Right ventricle myocardium superior (tissue), 1 donor: ENCODE results near the gene CFAP126. TPM values are rescaled to one million over a fixed set of nuclear protein-coding genes. Genes with fewer than 3 reads are reported as not detected.
"Not testable (repeated sequence)": the region's sequence is repeated elsewhere in the genome, so short reads cannot be mapped to it uniquely, and the experiment has no call there.

ENCODE experiments used
- ATAC-seq: fragments of 200-7000 bp; cut with Tn5 transposase; one replicate; pipeline ENCODE4 v1.9.1; 2020; ENCODE audit warnings: mild to moderate bottlenecking; ENCODE audit not compliant: poor library complexity
- DNase-seq: peaks from one replicate; pipeline ENCODE4 v3.0.0-alpha.2; 2020
- intact Hi-C: fragments of 100-400 bp; cut with DNase I; formaldehyde crosslinking; loops from one replicate; pipeline ENCODE4 v1.11.2; 2022
- total RNA-seq: library from RNA; stranded (reverse); fragmentation: NEBNext Ultra II Directional; extraction: Animal tissue kit (Norgen Biotek cat#: 25700); gene quantifications from one replicate; pipeline ENCODE4 v1.2.1, GENCODE V29; 2021
- donor health status: DM: no; HTN: yes; CAD: no; lungs with severe emphysema.

CFAP126 gene
- total RNA-seq, 1 donor from 2014 or later = not detected

GRCh38 chr1:161389158-161389557 is 21.5 kb upstream of the CFAP126 start:
- ATAC-seq, DNase-seq: not testable (repeated sequence)
- intact Hi-C loops = loop anchor here (10.0 kb wide), 1 partner anchor 194 kb away; the partner anchor contains the start of gene ADAMTS4

- intact Hi-C loops = loop anchor here (10.0 kb wide), 1 partner anchor 194 kb away; the partner anchor contains the start of gene ADAMTS4
- DNase-seq = no peak
Measured at GRCh38 chr1:161388639-161389038, 21.0 kb upstream of the CFAP126 start.

GRCh38 chr1:161382214-161383019 is 14.7 kb upstream of the CFAP126 start:
- intact Hi-C loops = loop anchor here (5.0 to 10.0 kb wide), 2 partner anchors 155 to 188 kb away; partner anchors contain the start of genes ADAMTS4 and TOMM40L
- ATAC-seq (peak; percentile 89), DNase-seq (no peak)

More at GRCh38 chr1:161388639-161389038, 21.0 kb upstream of the CFAP126 start:
- ATAC-seq = no peak

DNA sequence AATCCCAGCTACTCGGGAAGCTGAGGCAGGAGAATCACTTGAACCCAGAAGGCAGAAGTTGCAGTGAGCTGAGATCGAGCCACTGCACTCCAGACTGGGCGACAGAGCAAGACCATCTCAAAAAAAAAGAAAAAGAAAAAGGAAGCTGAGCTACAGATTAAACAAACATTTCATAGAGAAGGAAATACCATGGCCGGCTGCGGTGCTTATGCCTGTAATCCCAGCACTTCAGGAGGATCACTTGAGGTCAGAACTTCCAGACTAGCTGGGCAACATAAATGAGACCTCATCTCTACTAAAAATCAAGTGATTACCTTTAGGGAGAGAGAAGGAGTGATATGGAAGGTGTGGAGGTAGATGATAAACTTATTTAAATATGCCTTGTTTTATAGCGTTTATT is 14.0 kb upstream of the CFAP126 start:
- intact Hi-C loops = loop anchor here (5.0 to 10.0 kb wide), 2 partner anchors 154 to 187 kb away; partner anchors contain the start of genes ADAMTS4 and TOMM40L
- ATAC-seq (no peak), DNase-seq (no peak)

- no peak for ATAC-seq
- DNase-seq = no peak
- intact Hi-C loops = no loop called here
Measured at GRCh38 chr1:161379071-161379470, 11.4 kb upstream of the CFAP126 start.

DNA sequence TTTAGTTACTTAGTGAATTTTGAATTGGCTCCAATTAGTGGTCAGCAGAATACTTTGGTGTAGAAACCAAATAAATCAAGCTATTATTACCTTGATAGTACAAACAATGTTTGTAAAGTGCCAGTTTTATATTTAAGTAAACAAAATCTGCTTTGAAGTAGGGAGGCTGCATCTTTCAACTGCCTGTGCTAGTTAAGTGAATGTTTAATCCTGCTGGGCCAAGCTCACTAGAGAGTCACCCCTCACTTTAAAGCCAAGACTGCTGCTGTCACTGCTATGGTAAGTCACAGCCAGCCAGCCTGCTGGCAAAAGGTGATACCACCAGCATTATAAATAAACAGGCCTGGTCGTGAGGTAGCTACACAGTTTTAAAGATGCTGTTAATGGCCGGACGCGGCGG is 10.3 kb upstream of the CFAP126 start:
- intact Hi-C loops = no loop called here
- DNase-seq = no peak
- ATAC-seq = no peak

DNA sequence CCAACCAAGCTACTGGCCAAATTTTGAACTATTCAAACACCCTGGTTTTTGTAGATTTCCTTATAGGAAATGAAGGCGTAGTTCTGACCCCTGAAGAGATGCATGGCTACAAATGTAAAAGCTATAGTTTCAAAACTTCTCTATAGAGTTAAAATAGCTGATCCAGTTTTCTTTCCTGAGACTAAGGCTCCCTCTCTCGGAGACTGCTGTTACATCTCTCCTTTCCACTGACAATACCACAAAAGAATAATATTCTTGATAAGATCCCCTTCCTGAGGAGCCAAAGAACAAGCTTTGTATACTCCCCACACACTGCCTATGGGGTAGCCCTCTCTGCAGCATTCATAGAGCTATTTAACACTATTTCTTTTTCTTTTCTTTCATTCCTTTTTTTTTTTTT is 6.7 kb upstream of the CFAP126 start:
- ATAC-seq = peak; percentile 27
- no peak for DNase-seq
- intact Hi-C loops = no loop called here

DNA sequence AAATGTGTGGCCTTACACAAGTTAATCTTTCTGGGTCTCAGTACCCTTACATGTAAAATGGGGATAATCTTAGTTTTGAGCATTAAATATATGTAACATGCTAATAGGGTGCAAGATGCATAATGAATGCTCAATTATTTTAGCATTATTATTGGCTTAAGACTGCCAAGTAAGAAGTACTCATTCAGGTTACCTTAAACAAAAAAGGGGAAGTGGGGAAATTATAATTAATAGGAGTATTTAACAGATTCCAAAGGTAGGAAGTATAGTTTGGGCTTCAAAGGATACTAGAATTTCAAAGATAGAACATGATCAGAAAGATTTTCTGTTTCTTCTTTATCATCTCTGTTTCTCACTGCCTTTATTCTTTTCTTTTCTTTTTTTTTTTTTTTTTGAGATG is 5.8 kb upstream of the CFAP126 start:
- intact Hi-C loops = no loop called here
- no peak for ATAC-seq
- no peak for DNase-seq

DNA sequence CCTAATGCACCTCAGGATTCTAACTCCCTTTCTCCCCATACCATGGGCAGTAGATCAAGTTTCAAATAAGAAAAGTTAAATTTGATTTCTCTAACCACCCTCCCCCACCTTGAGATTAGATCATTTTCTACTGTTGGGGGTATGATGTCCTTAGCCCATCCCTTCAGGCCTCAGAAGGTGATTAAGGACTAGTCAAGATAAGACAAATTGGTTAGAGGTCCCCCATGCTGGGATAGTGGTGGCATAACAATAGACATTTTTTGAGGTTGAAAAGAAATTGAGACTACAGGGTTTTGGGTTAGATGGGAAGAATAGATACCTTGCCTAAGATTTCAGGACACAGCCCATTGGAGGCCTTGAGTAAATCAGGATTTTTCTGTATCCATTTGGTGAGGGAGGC is 2.5 kb downstream of the CFAP126 start:
- DNase-seq (no peak), ATAC-seq (no peak)
- intact Hi-C loops = no loop called here

GRCh38 chr1:161364332-161364731 is 3.3 kb downstream of the CFAP126 start:
- intact Hi-C loops = no loop called here
- DNase-seq (no peak), ATAC-seq (no peak)

GRCh38 chr1:161359291-161359690 is 8.4 kb downstream of the CFAP126 start:
- peak; percentile 60 for ATAC-seq
- intact Hi-C loops = no loop called here
- DNase-seq = no peak

DNA sequence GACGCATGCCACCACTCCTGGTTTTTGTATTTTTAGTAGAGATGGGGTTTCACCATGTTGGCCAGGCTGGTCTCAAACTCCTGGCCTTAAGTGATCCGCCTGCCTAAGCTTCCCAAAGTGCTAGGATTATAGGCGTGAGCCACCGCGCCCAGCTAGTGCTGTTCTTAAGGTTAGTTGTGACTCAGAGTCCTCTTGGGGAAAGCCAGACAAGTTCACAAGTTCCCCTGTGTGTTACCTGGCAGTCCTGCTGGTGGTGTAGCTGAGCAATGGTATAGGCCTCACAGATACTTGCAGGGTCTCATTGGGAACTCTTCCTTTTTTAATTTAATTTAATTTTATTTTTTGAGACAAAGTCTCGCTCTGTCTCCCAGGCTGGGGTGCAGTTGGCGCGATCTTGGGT is 10.6 kb downstream of the CFAP126 start:
- ATAC-seq (no peak), DNase-seq (no peak)
- intact Hi-C loops = no loop called here

GRCh38 chr1:161351482-161351881 is 16.2 kb downstream of the CFAP126 start:
- ATAC-seq = peak; percentile 22
- intact Hi-C loops = no loop called here
- DNase-seq = no peak

DNA sequence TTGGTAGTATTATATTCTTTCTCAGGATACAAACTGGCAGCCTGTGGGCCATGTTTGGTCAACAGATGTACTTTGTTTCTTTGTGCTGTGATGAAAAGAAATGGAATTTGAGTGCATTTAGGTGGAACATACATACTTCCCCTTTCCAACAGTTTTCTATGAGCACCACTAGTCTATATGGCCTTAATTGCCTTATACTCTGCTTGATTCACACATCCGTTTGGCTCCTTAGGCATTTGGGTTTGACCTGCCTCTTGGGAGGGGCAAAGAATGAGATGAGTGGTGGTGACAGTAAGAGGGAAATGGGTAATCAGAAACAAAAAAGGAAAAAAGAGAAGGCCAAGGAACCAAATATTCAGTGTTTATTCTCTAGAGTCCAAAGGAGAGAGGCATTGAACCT is 17.0 kb downstream of the CFAP126 start:
- ATAC-seq = no peak
- intact Hi-C loops = no loop called here
- no peak for DNase-seq

GRCh38 chr1:161342821-161343220 is 24.9 kb downstream of the CFAP126 start:
- ATAC-seq = no peak
- no peak for DNase-seq
- intact Hi-C loops = no loop called here

DNA sequence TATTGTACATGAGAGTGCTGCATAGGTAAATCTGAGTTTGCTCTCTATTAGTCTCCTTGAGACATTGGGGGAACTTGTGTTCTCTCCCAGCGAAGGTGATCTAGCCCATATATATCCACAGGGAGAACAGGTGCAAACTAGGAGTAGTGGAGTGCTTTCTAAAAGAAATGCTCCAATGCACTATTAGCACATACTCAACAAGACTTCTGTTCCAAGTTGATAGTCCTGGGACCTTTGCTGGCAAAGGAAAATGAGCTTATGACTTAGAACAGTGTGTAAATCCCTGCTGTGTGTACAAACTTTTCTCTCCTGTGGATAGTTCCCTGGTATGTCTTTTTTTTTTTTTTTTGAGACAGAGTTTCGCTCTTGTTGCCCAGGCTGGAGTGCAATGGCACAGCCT is 25.5 kb downstream of the CFAP126 start:
- ATAC-seq (no peak), DNase-seq (no peak)
- intact Hi-C loops = no loop called here

- DNase-seq (no peak), ATAC-seq (no peak)
- intact Hi-C loops = no loop called here
Measured at GRCh38 chr1:161335796-161336195, 31.9 kb downstream of the CFAP126 start.

DNA sequence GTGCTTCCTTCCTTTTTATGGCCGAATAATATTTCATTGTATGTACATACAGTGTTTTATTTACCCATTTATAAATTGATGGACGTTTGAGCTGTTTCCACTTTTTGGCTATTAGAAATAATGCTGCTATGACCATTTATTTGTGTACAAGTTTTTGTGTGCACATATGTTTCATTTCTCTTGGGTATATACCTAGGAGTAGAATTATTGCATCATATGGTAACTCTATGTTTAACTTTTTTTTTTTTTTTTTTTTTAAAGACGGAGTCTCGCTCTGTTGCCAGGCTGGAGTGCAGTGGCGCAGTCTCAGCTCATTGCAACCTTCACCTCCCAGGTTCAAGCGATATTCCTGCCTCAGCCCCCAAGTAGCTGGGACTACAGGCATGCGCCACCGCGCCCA is 34.5 kb downstream of the CFAP126 start:
- ATAC-seq (no peak), DNase-seq (no peak)
- intact Hi-C loops = no loop called here

GRCh38 chr1:161330346-161330745 is 37.3 kb downstream of the CFAP126 start:
- ATAC-seq = no peak
- no peak for DNase-seq
- intact Hi-C loops = no loop called here

- DNase-seq = no peak
- ATAC-seq = no peak
- intact Hi-C loops = no loop called here
Measured at GRCh38 chr1:161324020-161324419, 43.7 kb downstream of the CFAP126 start.
